CD4-positive, alpha-beta T cell (primary cell): ENCODE results near the gene RCAN2. TPM values are rescaled to one million over a fixed set of nuclear protein-coding genes. Genes with fewer than 3 reads are reported as not detected.

Experiments
- ATAC-seq: fragments of 200-7000 bp; cut with Tn5 transposase; one replicate; pipeline ENCODE4 v1.10.0; 2022; ENCODE audit warnings: mild to moderate bottlenecking; ENCODE audit not compliant: poor library complexity
- CTCF ChIA-PET: fragments of 350-600 bp; sonication (Branson Sonifier 250); formaldehyde crosslinking; loops from one replicate; lab custom pipeline; 2021; ENCODE audit warnings: antibody characterized with exemption, inconsistent platforms; lab: Charles Lee
- POLR2A ChIA-PET: fragments of 350-600 bp; sonication (Branson Sonifier 250); formaldehyde crosslinking; loops from one replicate; lab custom pipeline; 2021; ENCODE audit warnings: antibody characterized with exemption, inconsistent platforms; lab: Charles Lee
- DNase-seq, 14 experiments: peaks; one replicate each; pipeline ENCODE4 v3.0.0-alpha.2; 2013 to 2020; ENCODE audit warnings: mixed read lengths in 2 of 14
- H3K27ac ChIP-seq, 2 donors: one replicate each; pipeline versions ENCODE4 v1.5.1 to v1.7.0; 2013; ENCODE audit warnings: low read length in 2 of 2, low read depth in 1 of 2, mild to moderate bottlenecking in 1 of 2
- H3K27me3 ChIP-seq, 2 experiments: 1 replicate in 1 of 2; 2 replicates in 1 of 2; pipeline versions ENCODE4 v1.6.1 to v1.7.0; 2013; ENCODE audit warnings: low read length in 2 of 2, control low read depth in 1 of 2, mild to moderate bottlenecking in 1 of 2, moderate library complexity in 1 of 2; ENCODE audit not compliant: insufficient read depth in 2 of 2, control insufficient read depth in 1 of 2
- H3K36me3 ChIP-seq: one replicate; pipeline ENCODE4 v1.6.1; 2013; ENCODE audit warnings: low read length, control low read depth; ENCODE audit not compliant: insufficient read depth
- H3K4me1 ChIP-seq: one replicate; pipeline ENCODE4 v1.6.1; 2013; ENCODE audit warnings: low read length, control low read depth; ENCODE audit not compliant: insufficient read depth
- H3K4me3 ChIP-seq: one replicate; pipeline ENCODE4 v1.5.1; 2013; ENCODE audit warnings: mild to moderate bottlenecking, low read length, moderate library complexity
- H3K9me3 ChIP-seq, 2 experiments: 1 replicate in 1 of 2; 2 replicates in 1 of 2; pipeline versions ENCODE4 v1.6.1 to v1.7.0; 2013; ENCODE audit warnings: low read length in 2 of 2, mild to moderate bottlenecking in 2 of 2, control low read depth in 1 of 2, moderate library complexity in 1 of 2; ENCODE audit not compliant: control insufficient read depth in 1 of 2, insufficient read depth in 1 of 2
- H3K27ac Mint-ChIP-seq: one replicate; pipeline ENCODE4 v1.8.0; 2020; ENCODE audit warnings: mixed read lengths
- H3K27me3 Mint-ChIP-seq: one replicate; pipeline ENCODE4 v1.8.0; 2021; ENCODE audit warnings: mixed read lengths
- H3K36me3 Mint-ChIP-seq: one replicate; pipeline ENCODE4 v1.8.0; 2021; ENCODE audit warnings: low read depth, mixed read lengths
- H3K4me1 Mint-ChIP-seq: one replicate; pipeline ENCODE4 v1.8.0; 2021; ENCODE audit warnings: low read depth, mixed read lengths
- H3K4me3 Mint-ChIP-seq: one replicate; pipeline ENCODE4 v1.8.0; 2020; ENCODE audit warnings: mild to moderate bottlenecking, mixed read lengths
- H3K9me3 Mint-ChIP-seq: one replicate; pipeline ENCODE4 v1.8.0; 2020; ENCODE audit warnings: mixed read lengths
- CTCF ChIP-seq: fragments of 200-600 bp; IDR thresholded peaks from one replicate; pipeline ENCODE4 v1.8.0; 2022; ENCODE audit warnings: antibody characterized with exemption, mild to moderate bottlenecking
- intact Hi-C, 2 experiments: fragments of 100-400 bp; cut with DNase I in 1 of 2; cut with micrococcal nuclease in 1 of 2; formaldehyde crosslinking; loops; one replicate each; pipeline versions ENCODE4 v1.15.1 to v1.9.0; 2023 to 2025; cut with DNase I, micrococcal nuclease
- polyA plus RNA-seq, 2 donors: library from polyadenylated mRNA; unstranded; fragments of 120-200 nt; gene quantifications; one replicate each; pipeline ENCODE4 v1.2.1, GENCODE V29; 2013
- total RNA-seq, 174 experiments: library from RNA in 2 of 174; stranded (reverse) in 2 of 174; gene quantifications; one replicate each; pipeline ENCODE4 v1.2.3 and lab custom pipeline; 2021 to 2026

The RCAN2 gene
- total RNA-seq (not detected), total RNA-seq (lab: John Stamatoyannopoulos, UW) (0 to 9.7 (median 0.40) reads per million in 172 experiments)
- polyA plus RNA-seq (2013, experiment 1 of 2) = 0.32 TPM
- polyA plus RNA-seq (2013, experiment 2 of 2) = 0.30 TPM

GRCh38 chr6:46491201-46491627, at the start of gene RCAN2:
RCAN2 (minus strand) TSS chr6:46491449.
- intact Hi-C loops = no loop called here
- Mint-ChIP-seq H3K9me3 (no peaks in the 10 kb centered on the region), H3K27me3 (peaks cover 79% of the 10 kb centered on the region), H3K4me1 (no peaks in the 10 kb centered on the region), H3K4me3 (peak within 1 kb of the TSS; percentile 50), H3K36me3 (no peaks in the 10 kb centered on the region), H3K27ac (no peak within 1 kb of the TSS)
- ATAC-seq (peak; percentile 24), DNase-seq (peak in 6 of 14 experiments; percentile 2 to 32 (median 10))
- POLR2A ChIA-PET = no interaction called here
- H3K9me3 ChIP-seq = peaks cover 0 to 6% of the 10 kb centered on the region in 2 experiments
- H3K36me3 ChIP-seq = no peaks in the 10 kb centered on the region
- H3K4me3 ChIP-seq = peak within 1 kb of the TSS; percentile 43
- peaks cover 12% of the 10 kb centered on the region for H3K4me1 ChIP-seq
- no peak within 1 kb of the TSS for H3K27ac ChIP-seq
- TF ChIP-seq CTCF = no peak
- CTCF ChIA-PET = no interaction called here
- peaks cover 33 to 57% of the 10 kb centered on the region in 2 experiments for H3K27me3 ChIP-seq

GRCh38 chr6:46539866-46540265, 48.6 kb upstream of the RCAN2 start:
- Histone ChIP-seq H3K4me3 (no peak overlapping the region), H3K27me3 (peaks cover 11 to 18% of the 10 kb centered on the region in 2 experiments), H3K36me3 (no peaks in the 10 kb centered on the region), H3K9me3 (peaks cover 0 to 9% of the 10 kb centered on the region in 2 experiments), H3K27ac (no peak overlapping the region), H3K4me1 (no peaks in the 10 kb centered on the region)
- intact Hi-C loops = no loop called here
- Mint-ChIP-seq H3K36me3 (no peaks in the 10 kb centered on the region), H3K9me3 (peaks cover 5% of the 10 kb centered on the region), H3K27ac (no peak overlapping the region), H3K4me3 (no peak overlapping the region), H3K27me3 (peaks cover 37% of the 10 kb centered on the region), H3K4me1 (no peaks in the 10 kb centered on the region)
- POLR2A ChIA-PET = no interaction called here
- ATAC-seq (no peak), DNase-seq (no peak)
- TF ChIP-seq CTCF = no peak
- CTCF ChIA-PET = interaction anchor here (0.6 kb wide), 1 partner anchor 185 kb away, joined by 4 read pairs; no protein-coding TSS in a partner anchor

- H3K27me3 ChIP-seq = peaks cover 11 to 18% of the 10 kb centered on the region in 2 experiments
- no peak overlapping the region for H3K4me3 ChIP-seq
- no peak for TF ChIP-seq CTCF
- H3K9me3 ChIP-seq = peaks cover 0 to 9% of the 10 kb centered on the region in 2 experiments
- intact Hi-C loops = no loop called here
- H3K4me1 ChIP-seq = no peaks in the 10 kb centered on the region
- Mint-ChIP-seq H3K27me3 (peaks cover 37% of the 10 kb centered on the region), H3K9me3 (no peaks in the 10 kb centered on the region), H3K4me1 (no peaks in the 10 kb centered on the region), H3K27ac (no peak overlapping the region), H3K4me3 (no peak overlapping the region), H3K36me3 (no peaks in the 10 kb centered on the region)
- ChIA-PET POLR2A (no interaction called here), CTCF (interaction anchor here (0.6 kb wide), 1 partner anchor 184 kb away, joined by 4 read pairs; no protein-coding TSS in a partner anchor)
- H3K36me3 ChIP-seq = no peaks in the 10 kb centered on the region
- no peak for DNase-seq
- H3K27ac ChIP-seq = no peak overlapping the region
- ATAC-seq = no peak
Measured at GRCh38 chr6:46538800-46539480, 47.7 kb upstream of the RCAN2 start.
